ENCODE results near the gene MYO1C.
A peak's percentile ranks its signal among the peaks of the same experiment; 100 is the strongest.

Gene MYO1C

GRCh38 chr17:1505586-1505985 lies 13.1 kb upstream of the MYO1C start:
- DNase-seq, result no peak

GRCh38 chr17:1504866-1505265 lies 12.4 kb upstream of the MYO1C start:
- DNase-seq, result no peak

- no peak for DNase-seq
Observed at GRCh38 chr17:1503699-1504098, 11.2 kb upstream of the MYO1C start.

DNA sequence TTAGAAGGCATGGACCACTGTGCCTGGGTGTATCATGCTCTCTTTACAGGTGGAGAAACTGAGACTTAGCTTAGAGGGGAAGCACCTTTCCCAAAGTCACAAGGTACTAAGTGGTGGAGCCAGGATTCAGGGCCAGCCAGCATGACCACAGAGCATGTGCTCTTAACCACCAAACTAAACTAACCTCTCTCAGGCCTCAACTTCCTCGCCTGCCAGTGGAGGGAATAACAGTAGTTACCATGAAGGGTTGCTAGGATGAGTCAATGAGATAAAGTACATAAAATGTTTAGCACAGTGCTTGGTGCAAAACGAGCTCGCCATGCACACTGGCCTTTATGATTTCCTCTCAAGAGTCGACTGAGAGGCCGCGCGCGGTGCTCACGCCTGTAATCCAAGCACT lies 6.4 kb upstream of the MYO1C start:
- DNase-seq, result peak; percentile 77

- DNase-seq, result no peak
Observed at GRCh38 chr17:1498233-1498632, 5.7 kb upstream of the MYO1C start.

- no peak for DNase-seq
Observed at GRCh38 chr17:1497831-1498230, 5.3 kb upstream of the MYO1C start.

- DNase-seq, result no peak
Observed at GRCh38 chr17:1496869-1497268, 4.4 kb upstream of the MYO1C start.

GRCh38 chr17:1495265-1495989 lies 2.9 kb upstream of the MYO1C start:
- DNase-seq, result no peak

DNA sequence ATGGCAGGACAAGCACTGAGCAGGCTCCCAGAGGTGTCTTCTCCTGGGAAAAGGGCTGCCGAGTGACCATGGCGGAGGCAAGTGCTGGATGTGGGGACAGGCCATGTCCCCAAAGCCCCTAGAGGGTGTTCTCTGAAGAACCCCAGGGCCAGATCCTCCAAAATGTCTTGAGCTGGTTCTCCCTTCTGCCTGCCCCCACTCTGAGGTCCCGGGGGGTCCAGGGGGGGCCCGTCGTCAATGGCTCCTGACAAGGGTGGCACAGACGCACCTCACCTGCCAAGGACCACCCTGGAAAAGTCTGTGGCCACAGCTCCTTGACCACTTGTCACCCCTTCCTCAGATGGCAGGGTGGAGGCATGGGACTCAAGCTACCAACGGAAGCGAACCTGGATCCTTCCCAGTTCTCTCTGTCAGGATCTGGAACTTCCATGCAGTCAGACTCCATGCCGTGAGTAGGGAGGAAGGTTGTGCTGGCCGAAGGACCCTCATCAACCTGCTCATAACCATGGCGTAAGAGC lies 2.3 kb upstream of the MYO1C start:
- no peak for DNase-seq

- DNase-seq, result no peak
Observed at GRCh38 chr17:1494203-1494602, 1.7 kb upstream of the MYO1C start.

DNA sequence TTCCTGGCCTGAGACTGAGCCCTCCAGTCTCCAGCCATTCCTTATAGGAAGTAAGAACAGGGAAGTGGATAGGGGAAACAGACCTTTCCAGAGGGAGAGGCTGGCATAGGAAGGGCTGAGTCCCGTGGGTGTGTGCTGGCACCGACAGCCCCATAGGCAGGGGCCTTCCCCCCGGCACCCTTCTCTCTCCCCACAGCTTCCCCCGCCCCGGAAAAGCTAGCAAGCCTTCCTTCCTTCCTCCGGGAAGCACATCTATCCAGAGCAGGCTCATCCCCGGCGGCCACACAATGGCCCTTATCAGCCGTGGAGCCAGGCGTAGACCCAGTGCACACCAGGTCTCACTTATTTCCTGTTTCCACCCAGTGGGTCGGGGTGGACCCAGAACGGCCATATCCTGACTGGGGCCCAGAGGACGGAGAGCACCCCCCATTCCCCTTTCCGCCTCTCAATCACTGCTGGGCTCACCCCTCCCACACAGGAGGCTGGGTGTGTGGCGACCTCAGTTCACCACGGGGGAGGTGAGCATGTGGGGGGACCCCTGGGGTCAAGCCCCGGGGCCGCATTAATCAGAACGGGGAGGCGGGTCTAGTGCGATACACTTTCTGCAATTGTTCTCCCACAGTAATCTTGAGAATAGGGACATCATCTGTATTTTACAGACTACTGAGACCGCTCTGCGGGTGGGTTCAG lies 950 bp upstream of the MYO1C start:
- DNase-seq, result no peak

GRCh38 chr17:1491443-1492248 lies 840 bp downstream of the MYO1C start:
- peak; percentile 7 for DNase-seq

DNA sequence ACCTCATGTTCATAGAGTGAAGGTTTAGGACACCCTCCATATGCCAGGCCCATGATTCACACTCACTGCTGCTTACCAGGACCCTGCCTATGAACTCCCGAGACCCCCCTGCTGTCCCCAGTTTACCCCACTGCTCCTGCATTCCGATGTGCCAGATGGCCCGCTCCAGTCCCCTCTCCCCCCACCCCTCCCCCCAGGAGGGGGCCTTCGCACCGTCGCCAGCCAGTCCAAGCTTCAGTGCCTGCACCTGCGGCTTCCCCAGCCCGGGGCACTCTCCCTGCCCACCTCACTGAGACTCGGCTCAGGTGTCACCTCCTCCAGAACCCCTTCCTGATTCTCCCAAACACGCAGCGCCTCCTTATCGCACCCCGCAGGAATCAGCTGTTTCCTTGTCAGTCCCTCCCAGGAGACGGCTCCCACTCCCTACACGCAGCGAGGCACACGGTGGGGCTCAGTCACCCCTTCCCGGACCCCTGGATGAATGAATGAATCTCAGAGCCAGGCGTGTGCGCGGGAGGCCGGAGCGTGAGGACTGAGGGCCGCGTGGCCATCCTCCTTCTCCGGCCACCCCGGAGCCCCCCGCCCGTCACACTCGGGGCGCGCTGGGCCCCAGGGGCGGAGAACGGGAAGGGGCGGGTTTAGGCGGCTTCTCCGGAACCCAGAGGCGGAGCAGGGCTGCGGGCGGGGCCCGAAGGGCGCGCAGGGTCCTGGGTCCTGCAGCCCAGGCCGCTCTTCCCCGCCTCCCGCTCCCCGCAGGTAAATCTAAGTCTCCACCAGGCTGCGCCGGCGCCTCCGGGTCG lies 1.6 kb downstream of the MYO1C start:
- peak; percentile 37 for DNase-seq

DNA sequence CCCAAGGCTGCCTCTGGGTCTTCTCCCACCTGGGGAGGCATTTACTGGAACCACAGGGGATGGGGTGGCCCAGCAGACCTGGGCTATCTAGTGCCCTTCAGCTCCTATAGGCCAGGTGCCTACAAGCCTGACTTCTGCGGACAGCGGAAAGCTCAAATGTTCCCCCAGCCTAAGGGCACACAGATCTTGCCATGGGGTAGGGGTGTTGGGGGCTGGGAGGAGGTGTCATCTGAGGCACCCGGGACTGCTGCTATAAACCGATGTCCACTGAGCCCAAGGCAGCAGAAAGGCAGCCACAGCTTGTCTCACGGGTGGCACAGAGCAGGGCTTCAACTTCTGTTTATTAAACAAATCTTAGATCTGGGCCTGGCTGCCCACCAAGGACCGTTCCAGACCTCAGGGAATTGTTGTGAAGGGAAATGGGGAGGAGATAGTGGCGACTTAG lies 3.6 kb downstream of the MYO1C start:
- no peak for DNase-seq

DNA sequence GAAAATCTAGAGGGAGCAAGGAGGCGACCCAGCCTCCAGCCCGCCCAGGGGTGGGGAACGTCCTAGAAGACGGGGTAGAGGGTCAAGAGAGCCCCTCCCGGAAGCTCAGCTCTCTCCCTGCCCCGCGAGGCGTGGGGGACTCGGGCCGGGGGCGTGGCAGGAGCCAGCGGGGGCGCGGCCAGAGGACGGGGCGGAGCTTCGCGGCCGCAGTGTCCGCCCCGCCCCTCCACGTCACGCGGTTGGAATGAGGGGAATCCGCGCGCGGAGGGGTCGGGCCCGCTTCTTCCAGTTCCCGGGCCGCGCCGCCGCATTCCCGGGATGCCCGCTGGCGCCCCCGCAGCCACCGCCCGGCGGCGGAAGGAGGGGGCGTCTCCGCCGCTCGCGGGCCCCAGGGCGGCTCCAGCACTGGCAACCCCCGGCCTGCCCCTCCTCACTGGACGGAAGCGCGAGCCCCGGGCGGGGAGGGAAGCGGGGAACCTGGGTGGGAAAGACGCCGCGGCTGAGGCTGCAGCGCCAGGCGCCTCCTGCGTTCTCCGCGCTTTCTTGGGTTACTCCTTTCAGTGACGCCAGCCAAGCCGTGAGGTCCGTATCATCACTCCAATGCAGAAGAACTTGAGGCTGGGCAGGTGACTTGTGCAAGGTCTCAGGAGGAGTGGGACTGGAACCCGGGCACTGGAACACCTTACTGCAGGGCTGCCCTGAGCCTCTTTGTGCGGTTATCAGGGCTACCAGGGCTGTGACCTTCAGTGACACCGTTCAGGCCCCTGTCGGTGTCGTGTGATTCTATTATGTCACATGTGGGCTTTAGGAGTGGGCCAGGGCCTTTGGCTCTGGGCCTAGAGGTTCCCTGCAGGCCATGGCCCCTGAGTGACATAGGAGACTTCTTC lies 4.3 kb downstream of the MYO1C start:
- DNase-seq, result peak; percentile 43

DNA sequence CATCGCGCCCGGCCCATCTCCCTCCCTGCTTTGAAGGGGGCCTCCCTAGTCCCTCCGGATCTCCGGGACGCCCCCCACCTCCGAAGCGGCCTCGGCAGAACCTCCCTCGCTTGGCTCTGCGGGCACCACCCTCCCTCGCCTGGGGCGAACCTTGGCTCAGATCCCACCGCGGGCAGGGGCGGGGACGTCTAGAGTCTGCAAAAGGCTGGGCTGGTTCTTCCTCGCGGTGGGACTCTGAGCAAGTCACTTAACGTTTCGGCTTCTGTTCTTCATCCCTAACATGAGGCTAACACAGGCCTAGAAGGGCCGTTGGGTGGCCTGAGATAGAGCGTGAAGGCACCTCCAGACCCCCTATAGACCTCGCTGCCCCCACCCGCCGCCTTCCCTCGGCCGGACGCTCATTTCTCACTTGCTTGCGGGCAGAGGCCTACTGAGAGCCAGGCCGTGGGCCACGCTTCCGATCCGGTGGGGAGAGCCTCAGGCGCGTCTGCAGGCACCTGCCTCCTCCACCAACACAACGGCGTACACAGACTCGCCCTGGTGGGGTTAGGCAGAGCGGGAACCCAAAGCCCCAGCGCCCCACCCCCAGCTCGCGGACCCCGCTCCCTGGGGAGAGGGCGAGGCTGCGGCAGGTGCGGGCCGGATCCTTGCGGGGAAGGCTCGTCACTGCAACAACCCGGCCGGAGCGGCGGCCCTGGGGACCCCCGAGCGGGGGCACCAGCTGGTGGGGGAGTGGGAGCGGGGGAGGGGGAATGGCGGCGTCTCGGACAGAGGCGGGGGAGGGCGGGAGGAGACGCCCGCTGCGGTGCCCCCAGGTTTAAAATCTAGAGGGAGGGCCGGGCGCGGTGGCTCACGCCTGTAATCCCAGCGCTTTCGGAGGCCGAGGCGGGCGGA lies 5.4 kb downstream of the MYO1C start:
- no peak for DNase-seq

DNA sequence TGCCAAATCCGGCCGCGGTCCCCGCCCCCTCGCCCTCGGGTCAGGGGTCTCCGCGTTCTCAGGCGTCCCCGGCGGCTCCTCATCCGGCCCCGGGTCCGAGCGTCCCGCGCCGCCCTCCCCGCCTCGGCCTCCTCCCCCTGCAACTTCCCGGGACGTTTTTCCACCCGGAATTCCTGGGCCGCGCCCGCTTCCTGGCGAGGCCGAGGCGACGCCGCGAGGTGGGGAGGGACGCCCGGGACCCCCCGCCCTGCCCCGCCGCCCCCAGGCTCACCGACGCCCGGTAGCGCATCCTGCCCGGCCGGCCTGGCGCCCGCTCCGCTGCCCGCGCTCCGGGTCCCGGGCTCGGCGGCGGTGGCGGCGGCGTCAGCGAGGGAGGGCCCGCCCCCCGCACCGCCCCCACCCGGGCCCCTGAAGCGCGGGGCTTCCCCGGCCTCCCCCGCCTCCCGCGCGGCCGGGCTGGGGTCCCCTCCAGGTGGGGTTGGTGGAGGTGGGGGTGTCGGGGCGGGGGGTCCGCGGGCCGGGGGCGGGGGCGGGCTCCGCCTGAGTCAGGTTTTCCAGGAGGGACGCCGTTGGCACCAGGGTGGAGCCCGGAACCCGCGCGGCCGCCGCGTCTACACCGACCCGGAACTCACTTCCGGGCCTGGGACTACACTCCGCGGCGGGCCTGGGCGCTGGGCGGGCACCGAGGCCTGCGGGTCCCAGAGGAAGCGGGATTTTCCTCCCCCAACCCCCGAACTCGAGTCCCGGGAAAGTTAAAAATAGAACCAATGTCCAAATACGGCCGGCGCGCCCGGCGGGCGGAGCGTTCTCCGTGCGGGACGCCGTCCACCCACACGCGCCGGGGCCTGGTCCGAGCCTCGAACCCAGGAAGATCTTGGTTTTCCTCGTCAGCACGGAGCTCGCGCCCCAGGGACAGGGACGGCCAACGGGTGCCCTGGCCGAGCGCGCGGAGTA lies 6.8 kb downstream of the MYO1C start:
- DNase-seq, result no peak

- peak; percentile 20 for DNase-seq
Observed at GRCh38 chr17:1484676-1485422, 7.6 kb downstream of the MYO1C start.

All from MV-4-11 (cell line).